Activated T-cell treated with anti-CD3 and anti-CD28 coated beads, Interleukin-2, amount 50 U/mL, for 24 hours (primary cell): Measurements from ENCODE around the gene SCNN1B.

Source experiments
- DNase-seq: peaks from one replicate; pipeline ENCODE4 v3.0.0-alpha.2; 2020
- H3K27ac Mint-ChIP-seq: 2 replicates; pipeline ENCODE4 v1.8.0; 2020; ENCODE audit warnings: mild to moderate bottlenecking, mixed read lengths
- H3K27me3 Mint-ChIP-seq: 2 replicates; pipeline ENCODE4 v1.8.0; 2020; ENCODE audit warnings: mixed read lengths
- H3K36me3 Mint-ChIP-seq: 2 replicates; pipeline ENCODE4 v1.8.0; 2020; ENCODE audit warnings: low read depth, mixed read lengths
- H3K4me1 Mint-ChIP-seq: 2 replicates; pipeline ENCODE4 v1.8.0; 2020; ENCODE audit warnings: low read depth, mixed read lengths
- H3K4me3 Mint-ChIP-seq: 2 replicates; pipeline ENCODE4 v1.8.0; 2020; ENCODE audit warnings: mild to moderate bottlenecking, moderate library complexity, mixed read lengths
- H3K9me3 Mint-ChIP-seq: 2 replicates; pipeline ENCODE4 v1.8.0; 2020; ENCODE audit warnings: mixed read lengths

The SCNN1B gene

DNA sequence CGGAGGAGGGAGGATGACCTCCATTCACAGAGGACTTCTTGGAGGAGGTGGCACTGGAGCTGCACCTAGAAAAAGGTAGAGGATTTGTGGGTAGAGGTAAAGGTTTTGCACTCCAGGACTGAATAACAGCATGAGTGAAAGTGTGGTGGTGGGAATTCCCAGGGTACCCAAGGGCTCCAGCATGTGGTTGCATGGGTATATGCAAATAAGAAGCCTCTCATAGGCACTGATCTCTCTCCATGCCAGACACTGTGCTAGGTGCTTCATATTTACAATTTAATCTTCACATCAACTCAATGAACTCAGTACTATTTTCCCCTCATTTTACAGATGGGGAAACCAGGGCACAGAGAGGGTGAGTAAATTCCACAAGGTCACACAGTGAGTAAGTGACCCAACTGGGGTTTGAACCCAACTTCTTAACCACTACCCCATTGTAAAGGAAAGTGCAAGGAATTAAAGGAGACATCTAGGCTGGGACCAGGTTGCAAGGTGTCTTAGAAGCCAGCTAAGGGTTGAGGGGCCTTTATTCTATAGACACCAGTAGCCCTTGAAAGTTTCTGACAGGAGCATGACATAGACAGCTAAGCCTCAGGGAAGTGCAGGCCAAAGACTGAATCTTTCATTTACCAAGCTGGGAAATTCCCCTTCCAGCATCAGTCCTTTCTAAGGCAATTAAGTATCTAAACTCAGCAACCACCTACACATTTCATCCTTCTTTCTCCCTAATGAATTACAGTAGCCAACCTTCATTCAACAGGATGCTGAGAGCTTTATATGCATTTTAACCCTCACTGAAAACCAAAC lies 21.3 kb downstream of the SCNN1B start:
- no peak for DNase-seq
- no peaks in the 10 kb centered on the region for H3K36me3 Mint-ChIP-seq
- H3K9me3 Mint-ChIP-seq = no peaks in the 10 kb centered on the region
- H3K4me3 Mint-ChIP-seq = no peak overlapping the region
- peaks cover 11% of the 10 kb centered on the region for H3K27me3 Mint-ChIP-seq
- no peak overlapping the region for H3K27ac Mint-ChIP-seq
- peaks cover 4% of the 10 kb centered on the region for H3K4me1 Mint-ChIP-seq

DNA sequence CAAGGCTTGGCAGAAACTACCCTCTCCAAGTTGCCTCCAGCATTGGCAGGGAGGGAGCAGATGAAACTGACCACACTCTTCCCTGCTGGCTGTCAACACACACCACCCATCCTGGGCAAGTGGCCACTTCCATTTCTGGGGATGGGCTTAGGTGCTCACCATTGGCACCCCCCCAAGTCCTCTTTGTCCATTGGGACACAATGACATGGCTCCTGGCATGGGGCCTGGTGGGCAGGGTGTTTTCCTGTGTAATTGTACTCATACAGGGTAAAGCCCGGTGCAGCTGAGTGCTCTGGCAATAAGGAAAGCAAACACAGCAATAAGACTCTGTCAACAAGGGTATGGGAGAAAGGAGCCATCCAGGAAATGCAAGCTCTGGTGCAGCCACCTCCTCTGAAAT lies 22.6 kb downstream of the SCNN1B start:
- H3K9me3 Mint-ChIP-seq = no peaks in the 10 kb centered on the region
- no peak overlapping the region for H3K4me3 Mint-ChIP-seq
- no peak for DNase-seq

GRCh38 chr16:23327836-23328235 lies 25.7 kb downstream of the SCNN1B start:
- no peak for DNase-seq
- peaks cover 5% of the 10 kb centered on the region for H3K27me3 Mint-ChIP-seq
- H3K4me1 Mint-ChIP-seq = peaks cover 4% of the 10 kb centered on the region
- no peaks in the 10 kb centered on the region for H3K36me3 Mint-ChIP-seq
- H3K4me3 Mint-ChIP-seq = no peak overlapping the region
- H3K9me3 Mint-ChIP-seq = no peaks in the 10 kb centered on the region
- no peak overlapping the region for H3K27ac Mint-ChIP-seq

More for the DNA sequence above, 22.6 kb downstream of the SCNN1B start:
- Mint-ChIP-seq H3K4me1 (peaks cover 4% of the 10 kb centered on the region), H3K36me3 (no peaks in the 10 kb centered on the region), H3K27me3 (peaks cover 11% of the 10 kb centered on the region), H3K27ac (no peak overlapping the region)

- no peak overlapping the region for H3K27ac Mint-ChIP-seq
- no peak for DNase-seq
- H3K36me3 Mint-ChIP-seq = no peaks in the 10 kb centered on the region
- H3K27me3 Mint-ChIP-seq = peaks cover 10% of the 10 kb centered on the region
- no peaks in the 10 kb centered on the region for H3K9me3 Mint-ChIP-seq
- H3K4me3 Mint-ChIP-seq = no peak overlapping the region
- no peaks in the 10 kb centered on the region for H3K4me1 Mint-ChIP-seq
These were observed 28.1 kb downstream of the SCNN1B start for GRCh38 chr16:23330161-23330560.

DNA sequence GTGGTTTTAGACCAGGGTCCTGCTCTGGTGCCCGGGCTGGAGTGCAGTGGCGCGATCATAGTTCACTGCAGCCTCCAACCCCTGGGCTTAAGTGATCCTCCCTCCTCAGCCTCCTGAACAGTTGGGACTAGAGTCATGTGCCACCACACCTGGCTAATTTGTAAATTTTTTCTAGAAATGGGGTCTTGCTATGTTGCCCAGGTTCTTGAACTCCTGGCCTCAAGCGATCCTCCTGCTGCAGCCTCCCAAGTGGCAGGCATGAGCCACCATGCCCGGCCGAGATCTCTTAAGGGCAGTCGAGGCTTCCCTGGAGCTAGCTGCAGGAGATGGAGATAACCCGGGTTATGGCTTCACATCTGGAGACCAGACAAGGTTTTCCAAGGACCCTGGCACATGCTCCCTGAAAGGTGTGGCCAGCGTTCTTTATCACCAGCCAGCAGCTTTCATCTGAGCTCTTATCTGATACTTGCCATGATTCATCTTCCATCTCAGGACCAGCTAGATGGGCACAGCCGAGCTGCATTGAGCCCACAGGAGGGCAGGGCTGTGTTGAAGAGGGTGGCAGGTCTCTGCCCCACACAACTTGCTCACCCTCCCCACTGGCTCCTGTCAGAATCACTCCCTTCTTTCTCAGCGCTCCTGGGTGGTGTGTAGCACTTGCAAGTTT lies 28.6 kb downstream of the SCNN1B start:
- no peak overlapping the region for H3K27ac Mint-ChIP-seq
- no peak for DNase-seq
- H3K4me3 Mint-ChIP-seq = no peak overlapping the region
- H3K36me3 Mint-ChIP-seq = no peaks in the 10 kb centered on the region
- peaks cover 10% of the 10 kb centered on the region for H3K27me3 Mint-ChIP-seq
- H3K4me1 Mint-ChIP-seq = no peaks in the 10 kb centered on the region
- H3K9me3 Mint-ChIP-seq = no peaks in the 10 kb centered on the region

GRCh38 chr16:23333034-23333579 lies 31.0 kb downstream of the SCNN1B start:
- no peak for DNase-seq
- Mint-ChIP-seq H3K27ac (no peak overlapping the region), H3K4me1 (peaks cover 4% of the 10 kb centered on the region), H3K4me3 (no peak overlapping the region), H3K36me3 (no peaks in the 10 kb centered on the region), H3K27me3 (peaks cover 7% of the 10 kb centered on the region), H3K9me3 (no peaks in the 10 kb centered on the region)

DNA sequence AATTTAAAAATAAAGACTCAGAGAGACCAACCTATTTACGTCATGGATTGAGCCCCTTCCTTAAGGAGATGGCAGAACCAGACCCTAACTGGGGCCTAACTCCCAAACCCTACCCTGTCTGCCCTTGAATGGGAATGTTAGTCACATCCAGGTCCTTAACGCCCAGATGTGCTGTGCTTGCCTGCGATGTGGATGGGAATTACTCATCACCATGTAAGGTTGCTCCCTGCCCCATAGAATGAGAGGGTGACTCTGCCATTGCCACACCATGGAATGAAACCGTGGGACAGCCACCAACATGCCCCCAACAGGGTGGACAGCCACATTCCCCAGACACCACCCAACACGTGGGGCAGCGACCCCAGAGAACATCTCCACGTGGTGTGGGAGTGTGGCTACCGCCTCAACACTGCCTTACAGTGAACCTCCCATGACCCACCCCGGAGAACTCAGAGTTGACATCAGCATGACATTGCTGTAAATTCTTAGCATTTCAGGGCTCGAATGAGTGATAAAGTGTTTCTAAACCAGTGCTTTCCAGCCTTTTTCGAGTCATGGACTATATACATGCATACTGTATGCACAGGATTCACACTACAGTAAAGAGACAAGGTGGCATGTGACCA lies 31.8 kb downstream of the SCNN1B start:
- Mint-ChIP-seq H3K4me3 (no peak overlapping the region), H3K27me3 (peaks cover 10% of the 10 kb centered on the region), H3K27ac (no peak overlapping the region), H3K9me3 (no peaks in the 10 kb centered on the region), H3K36me3 (no peaks in the 10 kb centered on the region), H3K4me1 (peaks cover 4% of the 10 kb centered on the region)
- no peak for DNase-seq

DNA sequence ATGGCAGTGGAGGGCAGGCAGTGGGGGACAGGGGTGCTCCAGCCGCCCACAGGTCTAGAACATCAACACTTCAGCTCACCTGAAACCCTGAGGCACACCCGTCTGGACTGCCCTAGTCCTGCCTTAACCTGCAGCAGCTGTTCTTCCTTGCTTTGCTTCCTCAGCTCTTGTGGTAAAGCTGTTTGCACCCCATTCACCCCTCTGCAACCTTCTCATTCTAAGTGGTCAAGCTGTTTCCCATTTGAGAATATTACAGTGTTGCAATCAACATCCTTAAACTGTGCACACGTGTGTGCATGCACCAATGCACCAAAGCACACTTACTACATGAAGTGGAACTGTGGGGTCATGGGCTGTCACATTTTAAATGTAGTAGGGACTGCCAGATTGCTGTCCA lies 32.4 kb downstream of the SCNN1B start:
- Mint-ChIP-seq H3K27me3 (peaks cover 10% of the 10 kb centered on the region), H3K4me3 (no peak overlapping the region), H3K27ac (no peak overlapping the region), H3K4me1 (peaks cover 4% of the 10 kb centered on the region), H3K36me3 (no peaks in the 10 kb centered on the region), H3K9me3 (no peaks in the 10 kb centered on the region)
- DNase-seq = no peak

- H3K4me1 Mint-ChIP-seq = peaks cover 4% of the 10 kb centered on the region
- no peaks in the 10 kb centered on the region for H3K36me3 Mint-ChIP-seq
- H3K27me3 Mint-ChIP-seq = peaks cover 12% of the 10 kb centered on the region
- H3K27ac Mint-ChIP-seq = no peak overlapping the region
- no peak overlapping the region for H3K4me3 Mint-ChIP-seq
- DNase-seq = no peak
- H3K9me3 Mint-ChIP-seq = no peaks in the 10 kb centered on the region
These were observed 32.8 kb downstream of the SCNN1B start for GRCh38 chr16:23334950-23335349.

DNA sequence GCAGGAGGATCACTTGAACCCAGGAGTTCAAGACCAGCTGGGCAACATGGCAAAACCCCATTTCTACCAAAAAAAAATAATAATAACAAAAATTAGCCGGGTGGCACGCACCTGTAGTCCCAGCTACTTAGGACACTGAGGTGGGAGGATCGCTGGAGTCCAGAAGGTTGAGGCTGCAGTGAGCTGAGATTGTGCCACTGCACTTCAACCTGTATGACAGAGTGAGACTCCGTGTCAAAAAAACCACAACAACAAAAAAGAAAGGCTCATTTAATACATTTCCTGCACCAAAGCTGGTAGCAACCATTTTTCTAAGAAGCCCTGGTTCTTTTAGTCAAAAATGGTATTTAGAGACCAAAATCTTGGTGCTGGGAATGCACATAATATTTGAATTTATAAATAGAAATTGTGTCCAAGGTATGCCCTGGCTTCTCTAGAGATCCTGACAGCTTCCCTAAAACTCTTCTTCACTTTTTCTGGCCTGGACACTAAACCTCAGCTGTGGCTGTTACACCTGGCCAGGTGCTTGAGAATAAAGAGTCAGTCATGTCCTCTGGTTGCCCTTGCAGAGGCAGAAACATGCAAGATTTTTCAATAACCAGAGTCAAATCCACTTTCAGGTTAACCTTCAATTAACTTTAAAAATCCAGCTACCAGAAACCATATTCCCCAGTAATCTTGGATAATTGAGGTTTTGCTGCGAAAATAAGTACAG lies 35.9 kb downstream of the SCNN1B start:
- H3K27me3 Mint-ChIP-seq = peaks cover 19% of the 10 kb centered on the region
- H3K9me3 Mint-ChIP-seq = no peaks in the 10 kb centered on the region
- no peak for DNase-seq
- peaks cover 4% of the 10 kb centered on the region for H3K4me1 Mint-ChIP-seq
- H3K36me3 Mint-ChIP-seq = no peaks in the 10 kb centered on the region
- H3K27ac Mint-ChIP-seq = no peak overlapping the region
- no peak overlapping the region for H3K4me3 Mint-ChIP-seq

DNA sequence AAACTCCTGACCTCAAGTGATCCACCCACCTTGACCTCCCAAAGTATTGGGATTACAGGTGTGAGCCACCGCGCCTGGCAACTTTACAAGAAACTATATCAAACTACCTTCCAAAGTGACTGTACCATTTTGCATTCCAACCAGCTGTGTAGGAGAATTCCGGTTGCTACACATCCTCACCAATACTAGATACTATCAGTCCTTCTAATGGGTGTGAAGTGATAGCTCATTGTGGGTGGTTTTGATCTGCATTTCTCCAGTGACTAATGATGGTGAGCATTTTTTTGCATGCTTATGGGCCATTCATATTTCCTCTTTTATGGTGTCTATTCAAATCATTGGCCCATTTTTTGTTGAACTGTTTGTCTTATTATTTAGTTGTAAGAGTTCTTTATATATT lies 37.7 kb downstream of the SCNN1B start:
- H3K36me3 Mint-ChIP-seq = no peaks in the 10 kb centered on the region
- H3K4me1 Mint-ChIP-seq = peaks cover 4% of the 10 kb centered on the region
- H3K9me3 Mint-ChIP-seq = no peaks in the 10 kb centered on the region
- H3K27me3 Mint-ChIP-seq = peaks cover 14% of the 10 kb centered on the region
- no peak for DNase-seq
- no peak overlapping the region for H3K27ac Mint-ChIP-seq
- H3K4me3 Mint-ChIP-seq = no peak overlapping the region

DNA sequence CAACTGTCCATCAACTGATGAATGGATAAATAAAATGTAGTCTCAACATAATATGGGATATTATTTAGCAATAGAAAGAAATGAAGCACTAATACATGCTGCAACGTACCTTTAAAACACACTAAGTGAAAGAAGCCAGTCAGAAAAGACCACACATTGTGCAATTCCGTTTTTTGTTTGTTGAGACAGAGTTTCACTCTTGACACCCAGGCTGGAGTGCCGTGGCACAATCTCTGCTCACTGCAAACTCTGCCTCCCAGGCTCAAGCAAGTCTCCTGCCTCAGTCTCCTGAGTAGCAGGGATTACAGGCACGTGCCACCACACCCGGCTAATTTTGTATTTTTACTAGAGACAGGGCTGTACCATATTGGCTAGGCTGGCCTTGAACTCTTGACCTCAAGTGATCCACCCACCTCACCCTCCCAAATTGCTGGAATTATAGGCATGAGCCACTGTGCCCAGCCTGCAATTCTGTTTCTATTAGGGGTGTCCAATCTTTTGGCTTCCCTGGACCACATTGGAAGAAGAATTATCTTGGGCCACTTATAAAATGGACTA lies 40.1 kb downstream of the SCNN1B start:
- H3K4me3 Mint-ChIP-seq = no peak overlapping the region
- no peak overlapping the region for H3K27ac Mint-ChIP-seq
- no peaks in the 10 kb centered on the region for H3K36me3 Mint-ChIP-seq
- no peak for DNase-seq
- no peaks in the 10 kb centered on the region for H3K4me1 Mint-ChIP-seq
- no peaks in the 10 kb centered on the region for H3K9me3 Mint-ChIP-seq
- H3K27me3 Mint-ChIP-seq = peaks cover 12% of the 10 kb centered on the region

GRCh38 chr16:23343643-23344612 lies 41.8 kb downstream of the SCNN1B start:
- Mint-ChIP-seq H3K27me3 (peaks cover 17% of the 10 kb centered on the region), H3K9me3 (no peaks in the 10 kb centered on the region), H3K36me3 (no peaks in the 10 kb centered on the region), H3K4me1 (no peaks in the 10 kb centered on the region), H3K27ac (no peak overlapping the region), H3K4me3 (no peak overlapping the region)
- no peak for DNase-seq
